ENCODE measurements around the gene FAM229B. TPM values are rescaled to one million over a fixed set of nuclear protein-coding genes. Genes with fewer than 3 reads are reported as not detected.

FAM229B gene
- total and polyA plus RNA-seq, 2 donors (not counting 1 experiment from before 2014, with no cell fraction given) = 20.3 to 23.8 TPM

DNA sequence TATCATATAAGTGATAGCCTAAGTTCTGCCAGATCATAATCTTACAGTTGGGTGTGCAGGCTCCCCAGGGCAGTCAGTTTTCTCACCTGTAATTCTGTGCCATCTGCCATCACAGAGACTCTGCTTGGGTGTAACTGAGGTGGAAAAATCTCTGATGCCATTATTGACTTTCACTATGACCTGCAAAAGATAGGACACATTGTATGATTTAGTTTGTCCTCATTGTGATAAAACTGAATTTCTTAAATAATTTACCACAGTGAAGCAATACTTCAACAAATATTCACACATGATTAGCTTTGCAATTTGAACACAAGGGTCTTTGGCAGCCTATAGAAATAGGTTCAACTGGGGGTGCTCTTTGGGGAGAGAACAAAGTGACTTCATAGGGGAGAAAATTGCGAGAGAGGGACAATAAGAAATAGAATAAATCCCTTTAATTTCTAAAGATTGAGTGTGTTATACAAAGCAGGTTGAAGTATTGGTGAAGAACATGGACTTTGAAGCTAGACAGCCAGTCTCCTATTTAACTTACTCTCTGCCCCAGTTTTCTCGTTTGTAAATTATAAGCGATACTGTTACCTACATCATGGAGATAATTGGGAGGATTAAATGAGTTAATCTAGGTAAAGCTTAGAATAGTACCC lies 27.3 kb downstream of the FAM229B start:
- DNase-seq (ENCODE audit: low read depth in 2 of 2) = no peak
- H4K20me1 ChIP-seq (ENCODE audit: control insufficient read depth, extremely low read depth, insufficient read depth, low read length) = no peaks in the 10 kb centered on the region
- H3K27ac ChIP-seq (ENCODE audit: insufficient read depth, low read length) = no peak overlapping the region
- no peak overlapping the region for H3K4me3 ChIP-seq (replicated peaks in 1 of 4; ENCODE audit: control extremely low read depth in 1 of 4, insufficient read depth in 1 of 4, low read depth in 3 of 4, low read length in 4 of 4)
- H3K4me2 ChIP-seq (ENCODE audit: extremely low read depth, insufficient read depth, low read length) = no peak overlapping the region
- H3K4me1 ChIP-seq (ENCODE audit: control insufficient read depth, extremely low read depth, insufficient read depth, low read length) = no peaks in the 10 kb centered on the region
- TF ChIP-seq, protein P1, sequence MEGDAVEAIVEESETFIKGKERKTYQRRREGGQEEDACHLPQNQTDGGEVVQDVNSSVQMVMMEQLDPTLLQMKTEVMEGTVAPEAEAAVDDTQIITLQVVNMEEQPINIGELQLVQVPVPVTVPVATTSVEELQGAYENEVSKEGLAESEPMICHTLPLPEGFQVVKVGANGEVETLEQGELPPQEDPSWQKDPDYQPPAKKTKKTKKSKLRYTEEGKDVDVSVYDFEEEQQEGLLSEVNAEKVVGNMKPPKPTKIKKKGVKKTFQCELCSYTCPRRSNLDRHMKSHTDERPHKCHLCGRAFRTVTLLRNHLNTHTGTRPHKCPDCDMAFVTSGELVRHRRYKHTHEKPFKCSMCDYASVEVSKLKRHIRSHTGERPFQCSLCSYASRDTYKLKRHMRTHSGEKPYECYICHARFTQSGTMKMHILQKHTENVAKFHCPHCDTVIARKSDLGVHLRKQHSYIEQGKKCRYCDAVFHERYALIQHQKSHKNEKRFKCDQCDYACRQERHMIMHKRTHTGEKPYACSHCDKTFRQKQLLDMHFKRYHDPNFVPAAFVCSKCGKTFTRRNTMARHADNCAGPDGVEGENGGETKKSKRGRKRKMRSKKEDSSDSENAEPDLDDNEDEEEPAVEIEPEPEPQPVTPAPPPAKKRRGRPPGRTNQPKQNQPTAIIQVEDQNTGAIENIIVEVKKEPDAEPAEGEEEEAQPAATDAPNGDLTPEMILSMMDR (conservative IDR thresholded peaks at IDR 0.05 in 1 of 2, IDR thresholded peaks at IDR 0.05 in 1 of 2; ENCODE audit: low read depth in 1 of 2, low read length in 2 of 2) = no peak
- TF ChIP-seq EZH2 (IDR thresholded peaks at IDR 0.05; ENCODE audit: low read length, missing control alignments) = no peak
- peaks cover 23% of the 10 kb centered on the region for H3K36me3 ChIP-seq (ENCODE audit: control insufficient read depth, insufficient read depth, low read length)
- no peaks in the 10 kb centered on the region for H3K27me3 ChIP-seq (ENCODE audit: control insufficient read depth, insufficient read depth, low read length)
- no peaks in the 10 kb centered on the region for H3K9me3 ChIP-seq (ENCODE audit: control insufficient read depth, insufficient read depth, low read depth, low read length)
- no peak overlapping the region for H2AFZ ChIP-seq (ENCODE audit: low read length)
- no peak overlapping the region for H3K9ac ChIP-seq (ENCODE audit: insufficient read depth, low read length)
- no peaks in the 10 kb centered on the region for H3K79me2 ChIP-seq (ENCODE audit: control insufficient read depth, insufficient read depth, low read length)

DNA sequence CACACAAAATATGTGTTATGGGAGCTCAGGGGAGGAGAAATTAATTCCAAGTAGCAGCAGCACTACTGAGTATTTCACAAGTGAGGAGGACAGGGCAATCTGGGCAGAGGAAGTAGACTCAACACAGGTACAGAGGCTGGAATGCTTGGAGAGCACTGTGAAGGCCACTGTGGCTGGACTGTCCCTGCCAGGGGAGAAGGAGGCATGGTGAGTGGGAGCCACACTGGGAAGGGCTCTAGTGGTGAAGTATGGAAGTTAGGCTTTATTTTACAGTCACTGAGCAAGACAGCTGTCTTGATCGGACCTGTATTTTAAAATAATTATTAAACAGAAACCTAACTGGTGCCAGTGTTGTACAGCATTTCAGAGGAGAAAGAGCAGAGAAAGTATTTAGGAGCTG lies 28.8 kb downstream of the FAM229B start:
- no peaks in the 10 kb centered on the region for H3K79me2 ChIP-seq (ENCODE audit: control insufficient read depth, insufficient read depth, low read length)
- no peak overlapping the region for H3K9ac ChIP-seq (ENCODE audit: insufficient read depth, low read length)
- no peaks in the 10 kb centered on the region for H4K20me1 ChIP-seq (ENCODE audit: control insufficient read depth, extremely low read depth, insufficient read depth, low read length)
- TF ChIP-seq, protein P1 (conservative IDR thresholded peaks at IDR 0.05 in 1 of 2, IDR thresholded peaks at IDR 0.05 in 1 of 2; ENCODE audit: low read depth in 1 of 2, low read length in 2 of 2) = no peak
- no peak for TF ChIP-seq EZH2 (IDR thresholded peaks at IDR 0.05; ENCODE audit: low read length, missing control alignments)
- H3K36me3 ChIP-seq (ENCODE audit: control insufficient read depth, insufficient read depth, low read length) = peaks cover 24% of the 10 kb centered on the region
- no peaks in the 10 kb centered on the region for H3K9me3 ChIP-seq (ENCODE audit: control insufficient read depth, insufficient read depth, low read depth, low read length)
- H3K4me2 ChIP-seq (ENCODE audit: extremely low read depth, insufficient read depth, low read length) = no peak overlapping the region
- no peak overlapping the region for H3K4me3 ChIP-seq (replicated peaks in 1 of 4; ENCODE audit: control extremely low read depth in 1 of 4, insufficient read depth in 1 of 4, low read depth in 3 of 4, low read length in 4 of 4)
- H3K27ac ChIP-seq (ENCODE audit: insufficient read depth, low read length) = no peak overlapping the region
- H3K27me3 ChIP-seq (ENCODE audit: control insufficient read depth, insufficient read depth, low read length) = no peaks in the 10 kb centered on the region
- no peak for DNase-seq (ENCODE audit: low read depth in 2 of 2)
- H3K4me1 ChIP-seq (ENCODE audit: control insufficient read depth, extremely low read depth, insufficient read depth, low read length) = no peaks in the 10 kb centered on the region
- no peak overlapping the region for H2AFZ ChIP-seq (ENCODE audit: low read length)

DNA sequence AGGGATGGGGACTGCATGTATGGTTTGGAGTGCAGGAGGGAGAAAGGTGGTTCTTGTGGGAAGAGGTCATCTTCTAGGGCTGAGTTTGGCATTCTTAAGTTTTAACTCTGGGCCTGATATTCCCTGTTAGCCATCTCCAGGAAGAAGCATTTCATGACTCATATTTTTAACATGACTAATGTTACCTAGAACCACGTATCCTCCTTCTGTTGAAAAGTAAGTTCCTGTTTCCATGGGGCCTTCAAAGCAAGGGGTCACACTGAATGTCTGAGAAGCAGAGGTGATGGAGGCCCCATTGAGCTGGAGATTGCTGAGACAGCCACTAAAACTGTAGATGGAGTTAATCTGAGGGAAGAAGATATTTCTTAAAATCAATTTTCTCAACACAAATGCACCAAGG lies 30.2 kb downstream of the FAM229B start:
- Histone ChIP-seq H3K27me3 (ENCODE audit: control insufficient read depth, insufficient read depth, low read length) (no peaks in the 10 kb centered on the region), H3K4me1 (ENCODE audit: control insufficient read depth, extremely low read depth, insufficient read depth, low read length) (no peaks in the 10 kb centered on the region), H2AFZ (ENCODE audit: low read length) (no peak overlapping the region), H3K79me2 (ENCODE audit: control insufficient read depth, insufficient read depth, low read length) (no peaks in the 10 kb centered on the region), H3K9me3 (ENCODE audit: control insufficient read depth, insufficient read depth, low read depth, low read length) (no peaks in the 10 kb centered on the region), H3K4me3 (replicated peaks in 1 of 4; ENCODE audit: control extremely low read depth in 1 of 4, insufficient read depth in 1 of 4, low read depth in 3 of 4, low read length in 4 of 4) (no peak overlapping the region), H3K27ac (ENCODE audit: insufficient read depth, low read length) (no peak overlapping the region), H3K4me2 (ENCODE audit: extremely low read depth, insufficient read depth, low read length) (no peak overlapping the region), H4K20me1 (ENCODE audit: control insufficient read depth, extremely low read depth, insufficient read depth, low read length) (no peaks in the 10 kb centered on the region), H3K9ac (ENCODE audit: insufficient read depth, low read length) (no peak overlapping the region), H3K36me3 (ENCODE audit: control insufficient read depth, insufficient read depth, low read length) (peaks cover 22% of the 10 kb centered on the region)
- TF ChIP-seq, protein P1 (conservative IDR thresholded peaks at IDR 0.05 in 1 of 2, IDR thresholded peaks at IDR 0.05 in 1 of 2; ENCODE audit: low read depth in 1 of 2, low read length in 2 of 2) = no peak
- no peak for TF ChIP-seq EZH2 (IDR thresholded peaks at IDR 0.05; ENCODE audit: low read length, missing control alignments)
- DNase-seq (ENCODE audit: low read depth in 2 of 2) = peak in 1 of 2 donors; percentile 76
